Activated naive CD8-positive, alpha-beta T cell treated with anti-CD3 and anti-CD28 coated beads, Interleukin-2, amount 10 ng/mL, durations not matched to agents 7 days and 5 days (primary cell): ENCODE measurements around the gene GLRA2. TPM values are rescaled to one million over a fixed set of nuclear protein-coding genes. Genes with fewer than 3 reads are reported as not detected.
"Not testable (repeated sequence)": the region's sequence is repeated elsewhere in the genome, so short reads cannot be mapped to it uniquely, and the experiment has no call there.

ENCODE experiments used
- ATAC-seq: fragments of 150-1000 bp; cut with Tn5 transposase; one replicate; pipeline ENCODE4 v1.10.0; 2021; ENCODE audit warnings: low read depth, moderate library complexity
- POLR2A ChIA-PET: fragments of 350-600 bp; sonication (Branson Sonifier 250); formaldehyde crosslinking; loops from one replicate; lab custom pipeline; 2021; ENCODE audit warnings: antibody characterized with exemption; lab: Charles Lee
- DNase-seq: peaks from one replicate; pipeline ENCODE4 v3.0.0; 2021
- H3K27ac Mint-ChIP-seq: one replicate; pipeline ENCODE4 v1.8.0; 2022; ENCODE audit warnings: mild to moderate bottlenecking, mixed read lengths
- H3K27me3 Mint-ChIP-seq: one replicate; pipeline ENCODE4 v1.8.0; 2022; ENCODE audit warnings: mild to moderate bottlenecking, moderate library complexity, mixed read lengths
- H3K36me3 Mint-ChIP-seq: one replicate; pipeline ENCODE4 v1.8.0; 2021; ENCODE audit warnings: mild to moderate bottlenecking, mixed read lengths
- H3K4me1 Mint-ChIP-seq: one replicate; pipeline ENCODE4 v1.8.0; 2021; ENCODE audit warnings: mixed read lengths
- H3K4me3 Mint-ChIP-seq: one replicate; pipeline ENCODE4 v1.8.0; 2022; ENCODE audit warnings: mild to moderate bottlenecking, moderate library complexity, mixed read lengths
- H3K9me3 Mint-ChIP-seq: one replicate; pipeline ENCODE4 v1.8.0; 2021; ENCODE audit warnings: mixed read lengths
- total RNA-seq, 2 experiments: library from RNA; stranded (reverse); gene quantifications; one replicate each; pipeline ENCODE4 v1.2.3, GENCODE V29; 2021

Gene GLRA2
- total RNA-seq, 2 experiments from 2014 or later, result not detected

DNA sequence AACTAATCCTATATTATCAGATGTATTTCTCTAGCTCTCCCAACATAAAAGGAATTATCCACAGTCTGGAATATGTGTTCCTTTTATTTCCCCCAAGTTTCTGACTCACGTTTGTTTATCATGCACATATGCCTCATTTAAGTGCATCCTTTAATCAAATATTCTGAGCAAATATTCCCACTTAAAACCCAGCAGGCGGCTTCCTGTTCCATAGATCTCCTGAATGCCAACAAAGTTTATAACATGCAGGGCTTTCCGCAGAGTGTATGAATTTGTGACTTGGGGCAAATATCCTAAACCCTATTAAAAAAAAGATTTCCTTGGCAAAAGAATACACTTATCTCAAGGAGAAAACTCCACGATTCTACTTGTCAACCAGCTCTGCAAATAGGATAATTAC is 16.9 kb downstream of the GLRA2 start:
- DNase-seq (no peak), ATAC-seq (no peak)
- H3K27ac Mint-ChIP-seq, result no peak overlapping the region
- no peaks in the 10 kb centered on the region for H3K36me3 Mint-ChIP-seq
- H3K9me3 Mint-ChIP-seq, result no peaks in the 10 kb centered on the region
- H3K4me1 Mint-ChIP-seq, result no peaks in the 10 kb centered on the region
- H3K4me3 Mint-ChIP-seq, result no peak overlapping the region
- POLR2A ChIA-PET, result no interaction called here
- no peaks in the 10 kb centered on the region for H3K27me3 Mint-ChIP-seq

DNA sequence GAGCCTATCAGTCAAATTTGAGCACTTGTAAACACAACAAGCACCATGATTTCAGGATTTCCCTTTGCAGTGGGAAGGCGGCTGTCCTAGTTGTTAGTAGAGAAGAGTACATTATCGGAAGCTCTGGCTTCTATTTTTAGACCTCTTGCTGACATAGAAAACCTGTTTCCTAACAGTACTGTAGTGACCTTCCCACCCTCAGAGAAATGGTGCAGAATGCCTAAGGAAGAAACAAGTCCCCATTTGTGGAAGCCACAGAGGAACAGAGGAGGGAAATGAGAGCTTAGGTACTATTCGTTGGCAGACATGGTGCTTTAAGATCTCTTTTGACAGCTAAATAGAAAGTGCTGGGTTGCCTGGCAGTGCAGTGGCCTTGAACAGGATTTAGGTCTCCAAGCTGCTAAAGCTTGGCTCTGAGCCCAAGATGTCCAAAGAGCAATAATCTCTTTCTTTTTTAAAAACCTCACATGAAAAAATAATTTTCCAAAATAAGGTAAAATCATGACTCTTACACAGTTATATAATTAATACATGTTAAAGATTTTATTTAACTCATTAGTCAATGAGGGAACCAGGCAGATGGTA is 24.9 kb downstream of the GLRA2 start:
- Mint-ChIP-seq H3K4me1 (no peaks in the 10 kb centered on the region), H3K4me3 (no peak overlapping the region), H3K36me3 (no peaks in the 10 kb centered on the region), H3K27me3 (no peaks in the 10 kb centered on the region), H3K9me3 (no peaks in the 10 kb centered on the region), H3K27ac (no peak overlapping the region)
- DNase-seq (no peak), ATAC-seq (no peak)
- POLR2A ChIA-PET, result no interaction called here

GRCh38 chrX:14564058-14564457 is 34.7 kb downstream of the GLRA2 start:
- H3K27me3 Mint-ChIP-seq, result no peaks in the 10 kb centered on the region
- H3K9me3 Mint-ChIP-seq, result no peaks in the 10 kb centered on the region

DNA sequence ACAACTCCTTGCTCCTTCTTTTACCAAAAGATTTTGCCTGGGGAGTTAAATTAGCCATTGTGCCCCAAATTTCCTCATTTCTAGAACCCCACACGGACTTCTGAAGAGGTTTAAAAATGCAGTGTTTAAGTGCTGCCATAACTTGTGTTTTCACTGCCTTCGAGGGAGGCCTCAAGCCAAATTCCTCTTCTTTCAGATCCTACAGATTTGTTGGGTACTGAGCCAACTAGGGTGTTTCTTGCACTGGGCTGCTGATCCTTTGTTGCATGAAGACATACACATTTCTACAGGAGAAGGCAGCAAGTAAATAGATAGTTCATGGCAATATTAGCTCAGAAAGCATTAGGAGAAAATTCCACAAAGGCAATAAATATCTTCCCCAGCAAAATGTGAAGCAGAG is 43.8 kb downstream of the GLRA2 start:
- Mint-ChIP-seq H3K36me3 (no peaks in the 10 kb centered on the region), H3K4me1 (no peaks in the 10 kb centered on the region), H3K27ac (no peak overlapping the region), H3K27me3 (no peaks in the 10 kb centered on the region), H3K4me3 (no peak overlapping the region), H3K9me3 (no peaks in the 10 kb centered on the region)
- POLR2A ChIA-PET, result no interaction called here
- ATAC-seq (no peak), DNase-seq (no peak)

More at GRCh38 chrX:14564058-14564457, 34.7 kb downstream of the GLRA2 start:
- ATAC-seq, result no peak
- Mint-ChIP-seq H3K27ac (no peak overlapping the region), H3K4me3 (no peak overlapping the region), H3K36me3 (no peaks in the 10 kb centered on the region), H3K4me1 (no peaks in the 10 kb centered on the region)
- DNase-seq, result no peak
- POLR2A ChIA-PET, result no interaction called here

DNA sequence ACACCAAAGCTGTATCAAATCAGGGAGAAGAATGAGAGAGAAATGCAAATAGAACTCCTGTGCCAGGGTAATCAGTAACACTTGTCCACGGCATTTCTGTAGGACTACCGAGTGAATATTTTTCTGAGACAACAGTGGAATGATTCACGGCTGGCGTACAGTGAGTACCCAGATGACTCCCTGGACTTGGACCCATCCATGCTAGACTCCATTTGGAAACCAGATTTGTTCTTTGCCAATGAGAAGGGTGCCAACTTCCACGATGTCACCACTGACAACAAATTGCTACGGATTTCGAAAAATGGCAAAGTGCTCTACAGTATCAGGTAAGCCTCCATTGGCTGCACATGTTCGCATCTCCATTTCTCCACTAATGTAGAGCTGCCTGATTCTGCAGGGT is 51.7 kb downstream of the GLRA2 start:
- Mint-ChIP-seq H3K36me3 (no peaks in the 10 kb centered on the region), H3K4me1 (no peaks in the 10 kb centered on the region), H3K27me3 (no peaks in the 10 kb centered on the region), H3K9me3 (no peaks in the 10 kb centered on the region), H3K27ac (no peak overlapping the region), H3K4me3 (no peak overlapping the region)
- ATAC-seq (no peak), DNase-seq (no peak)
- POLR2A ChIA-PET, result no interaction called here

GRCh38 chrX:14584548-14584947 is 55.2 kb downstream of the GLRA2 start:
- no peak overlapping the region for H3K4me3 Mint-ChIP-seq
- no peak for ATAC-seq
- DNase-seq, result no peak
- H3K27ac Mint-ChIP-seq, result no peak overlapping the region
- peaks cover 2% of the 10 kb centered on the region for H3K36me3 Mint-ChIP-seq
- POLR2A ChIA-PET, result no interaction called here
- no peaks in the 10 kb centered on the region for H3K27me3 Mint-ChIP-seq
- H3K4me1 Mint-ChIP-seq, result no peaks in the 10 kb centered on the region
- H3K9me3 Mint-ChIP-seq, result no peaks in the 10 kb centered on the region

GRCh38 chrX:14590216-14590615 is 60.9 kb downstream of the GLRA2 start:
- no peak overlapping the region for H3K27ac Mint-ChIP-seq
- ATAC-seq (no peak), DNase-seq (no peak)
- POLR2A ChIA-PET, result no interaction called here
- peaks cover 2% of the 10 kb centered on the region for H3K36me3 Mint-ChIP-seq
- no peaks in the 10 kb centered on the region for H3K27me3 Mint-ChIP-seq
- no peak overlapping the region for H3K4me3 Mint-ChIP-seq
- no peaks in the 10 kb centered on the region for H3K9me3 Mint-ChIP-seq
- H3K4me1 Mint-ChIP-seq, result no peaks in the 10 kb centered on the region

GRCh38 chrX:14590693-14591424 is 61.5 kb downstream of the GLRA2 start:
- Mint-ChIP-seq H3K27me3 (no peaks in the 10 kb centered on the region), H3K27ac (no peak overlapping the region), H3K36me3 (peaks cover 2% of the 10 kb centered on the region), H3K4me3 (no peak overlapping the region), H3K4me1 (no peaks in the 10 kb centered on the region), H3K9me3 (no peaks in the 10 kb centered on the region)
- POLR2A ChIA-PET, result no interaction called here
- no peak for DNase-seq
- ATAC-seq, result no peak

GRCh38 chrX:14591976-14592375 is 62.6 kb downstream of the GLRA2 start:
- Mint-ChIP-seq H3K9me3 (no peaks in the 10 kb centered on the region), H3K36me3 (peaks cover 2% of the 10 kb centered on the region), H3K4me3 (no peak overlapping the region), H3K4me1 (no peaks in the 10 kb centered on the region), H3K27me3 (no peaks in the 10 kb centered on the region), H3K27ac (no peak overlapping the region)
- POLR2A ChIA-PET, result no interaction called here
- no peak for ATAC-seq
- no peak for DNase-seq

DNA sequence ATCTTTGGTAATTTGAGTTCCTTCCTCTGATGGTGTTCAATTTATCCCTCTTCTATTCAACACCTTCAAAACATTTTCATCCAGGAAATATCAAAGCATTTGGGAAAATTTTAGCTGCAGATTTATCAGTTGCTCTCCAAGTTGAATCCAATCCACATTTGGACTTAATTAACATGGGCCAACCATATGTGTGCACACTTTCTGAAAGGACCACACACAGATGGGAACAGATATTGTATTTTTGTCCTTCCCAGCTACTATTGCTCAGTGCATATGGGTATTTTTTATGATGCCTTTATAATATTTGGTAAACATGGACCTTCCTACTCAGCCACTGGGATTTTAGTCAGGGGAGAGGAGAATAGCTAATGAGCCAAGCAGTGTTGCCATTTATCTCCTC is 65.2 kb downstream of the GLRA2 start:
- DNase-seq, result no peak
- Mint-ChIP-seq H3K4me1 (no peaks in the 10 kb centered on the region), H3K27me3 (no peaks in the 10 kb centered on the region), H3K27ac (no peak overlapping the region), H3K9me3 (no peaks in the 10 kb centered on the region), H3K36me3 (no peaks in the 10 kb centered on the region), H3K4me3 (no peak overlapping the region)
- POLR2A ChIA-PET, result no interaction called here
- ATAC-seq, result no peak

- POLR2A ChIA-PET, result no interaction called here
- Mint-ChIP-seq H3K27ac (no peak overlapping the region), H3K4me1 (no peaks in the 10 kb centered on the region), H3K36me3 (no peaks in the 10 kb centered on the region), H3K27me3 (no peaks in the 10 kb centered on the region), H3K4me3 (no peak overlapping the region), H3K9me3 (no peaks in the 10 kb centered on the region)
- ATAC-seq (no peak), DNase-seq (no peak)
Observed at GRCh38 chrX:14598330-14598729, 69.0 kb downstream of the GLRA2 start.

DNA sequence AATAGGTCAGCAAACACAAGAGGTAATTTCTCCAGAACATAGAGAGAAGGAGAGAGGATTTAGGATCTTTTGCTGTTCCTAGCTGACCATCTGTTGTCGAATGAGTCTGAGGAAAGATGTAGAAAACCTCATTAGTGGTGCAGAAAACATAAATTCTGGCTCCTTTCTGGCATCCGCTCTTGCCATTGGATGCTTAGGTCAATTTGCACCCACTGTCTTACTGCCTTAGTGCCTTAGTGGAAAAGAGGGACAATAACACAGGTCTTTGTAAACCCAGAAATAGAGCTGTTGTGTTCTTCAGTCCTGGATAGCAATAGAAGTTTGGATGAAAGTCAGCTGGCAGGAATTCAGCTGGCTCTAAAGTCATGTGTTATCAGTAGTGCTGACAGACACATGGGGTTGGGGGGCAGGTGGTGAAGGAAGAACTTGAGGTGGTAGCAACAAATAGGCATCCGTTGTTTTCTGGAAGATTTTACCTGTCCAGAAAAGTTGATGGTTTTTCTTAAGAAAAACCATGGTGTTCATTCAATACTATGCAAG is 78.2 kb downstream of the GLRA2 start:
- no peak for DNase-seq
- no peaks in the 10 kb centered on the region for H3K27me3 Mint-ChIP-seq
- POLR2A ChIA-PET, result no interaction called here
- no peaks in the 10 kb centered on the region for H3K9me3 Mint-ChIP-seq
- H3K27ac Mint-ChIP-seq, result no peak overlapping the region
- no peaks in the 10 kb centered on the region for H3K4me1 Mint-ChIP-seq
- no peak overlapping the region for H3K4me3 Mint-ChIP-seq
- H3K36me3 Mint-ChIP-seq, result no peaks in the 10 kb centered on the region
- no peak for ATAC-seq

DNA sequence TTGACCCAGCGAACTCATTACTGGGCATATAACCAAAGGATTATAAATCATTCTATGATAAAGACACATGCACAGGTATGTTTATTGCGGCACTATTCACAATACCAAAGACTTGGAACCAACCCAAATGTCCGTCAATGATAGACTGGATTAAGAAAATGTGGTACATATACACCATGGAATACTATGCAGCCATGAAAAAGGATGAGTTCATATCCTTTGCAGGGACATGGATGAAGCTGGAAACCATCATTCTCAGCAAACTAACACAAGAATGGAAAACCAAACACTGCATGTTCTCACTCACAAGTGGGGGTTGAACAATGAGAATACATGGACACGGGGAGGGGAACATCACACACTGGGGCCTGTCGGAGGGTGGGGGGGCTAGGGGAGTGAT is 83.1 kb downstream of the GLRA2 start:
- H3K27me3 Mint-ChIP-seq, POLR2A ChIA-PET, ATAC-seq, H3K9me3 Mint-ChIP-seq, H3K4me3 Mint-ChIP-seq, H3K36me3 Mint-ChIP-seq, H3K27ac Mint-ChIP-seq, DNase-seq, H3K4me1 Mint-ChIP-seq: not testable (repeated sequence)

- DNase-seq (no peak), ATAC-seq (no peak)
- H3K4me1 Mint-ChIP-seq, result no peaks in the 10 kb centered on the region
- no peaks in the 10 kb centered on the region for H3K36me3 Mint-ChIP-seq
- POLR2A ChIA-PET, result no interaction called here
- no peak overlapping the region for H3K27ac Mint-ChIP-seq
- no peaks in the 10 kb centered on the region for H3K27me3 Mint-ChIP-seq
- no peaks in the 10 kb centered on the region for H3K9me3 Mint-ChIP-seq
- no peak overlapping the region for H3K4me3 Mint-ChIP-seq
Observed at GRCh38 chrX:14616301-14616700, 87.0 kb downstream of the GLRA2 start.
